ENCODE data around the gene PREB.

- no peak for TF ChIP-seq FOXM1 (IDR thresholded peaks at IDR 0.05; ENCODE audit: borderline replicate concordance, low read depth)
- TF ChIP-seq USF1 (IDR thresholded peaks at IDR 0.05): no peak
- TF ChIP-seq CREB1 (IDR thresholded peaks at IDR 0.05; ENCODE audit: low read depth): no peak
- TF ChIP-seq TCF12 (IDR thresholded peaks at IDR 0.05; ENCODE audit: low read depth): no peak
- no peak for TF ChIP-seq RAD21 (IDR thresholded peaks at IDR 0.05; ENCODE audit: low read depth)
- TF ChIP-seq REST (IDR thresholded peaks at IDR 0.05; ENCODE audit: low read depth): no peak
- TF ChIP-seq CEBPB (IDR thresholded peaks at IDR 0.05): no peak
- TF ChIP-seq TAF1 (IDR thresholded peaks at IDR 0.05; ENCODE audit: low read depth): no peak
- no peak for TF ChIP-seq TEAD4 (IDR thresholded peaks at IDR 0.05)
- no peak for TF ChIP-seq MAX (IDR thresholded peaks at IDR 0.05)
- TF ChIP-seq EP300 (IDR thresholded peaks at IDR 0.05; ENCODE audit: borderline replicate concordance): no peak
Measured at GRCh38 chr2:27179344-27180000, 45.0 kb upstream of the PREB start.

Measured in Ishikawa (cell line).